ENCODE results near the gene ST13. TPM values are rescaled to one million over a fixed set of nuclear protein-coding genes. Genes with fewer than 3 reads are reported as not detected.

The ST13 gene
- total RNA-seq, 1 experiment from 2014 or later, result 200 TPM

DNA sequence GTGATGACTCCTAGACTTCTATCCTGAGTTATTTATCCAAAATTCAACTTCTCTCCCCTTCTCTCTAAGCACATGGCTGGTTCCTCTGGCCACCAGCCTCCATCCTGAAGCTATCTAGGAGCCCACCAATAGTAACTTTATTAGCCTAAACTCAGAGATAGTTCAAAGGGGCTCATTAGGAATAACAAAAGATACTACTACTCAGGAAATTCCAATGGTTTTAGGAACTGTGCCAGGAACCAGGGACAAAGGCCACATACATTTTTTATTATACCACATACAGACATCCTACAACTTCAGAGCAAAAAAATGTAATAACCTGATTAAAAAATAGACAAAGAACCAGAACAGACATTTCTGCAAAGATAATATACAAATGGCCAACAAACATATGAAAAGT lies 65.2 kb downstream of the ST13 start:
- BruUV-seq (replicated peaks), result no TSS peak
- no peaks in the 10 kb centered on the region for H3K4me1 ChIP-seq (ENCODE audit: control insufficient read depth, insufficient read depth, low read length)
- H3K36me3 ChIP-seq (ENCODE audit: control insufficient read depth, insufficient read depth, low read length), result no peaks in the 10 kb centered on the region; the same call in 1 of the 2 replicates
- ATAC-seq (no peak), DNase-seq (ENCODE audit: low read depth, low spot score) (no peak)
- H3K27ac ChIP-seq (ENCODE audit: low read length), result no peak overlapping the region
- no peaks in the 10 kb centered on the region for H3K27me3 ChIP-seq (ENCODE audit: control insufficient read depth, insufficient read depth, low read length)
- TF ChIP-seq, protein P1, sequence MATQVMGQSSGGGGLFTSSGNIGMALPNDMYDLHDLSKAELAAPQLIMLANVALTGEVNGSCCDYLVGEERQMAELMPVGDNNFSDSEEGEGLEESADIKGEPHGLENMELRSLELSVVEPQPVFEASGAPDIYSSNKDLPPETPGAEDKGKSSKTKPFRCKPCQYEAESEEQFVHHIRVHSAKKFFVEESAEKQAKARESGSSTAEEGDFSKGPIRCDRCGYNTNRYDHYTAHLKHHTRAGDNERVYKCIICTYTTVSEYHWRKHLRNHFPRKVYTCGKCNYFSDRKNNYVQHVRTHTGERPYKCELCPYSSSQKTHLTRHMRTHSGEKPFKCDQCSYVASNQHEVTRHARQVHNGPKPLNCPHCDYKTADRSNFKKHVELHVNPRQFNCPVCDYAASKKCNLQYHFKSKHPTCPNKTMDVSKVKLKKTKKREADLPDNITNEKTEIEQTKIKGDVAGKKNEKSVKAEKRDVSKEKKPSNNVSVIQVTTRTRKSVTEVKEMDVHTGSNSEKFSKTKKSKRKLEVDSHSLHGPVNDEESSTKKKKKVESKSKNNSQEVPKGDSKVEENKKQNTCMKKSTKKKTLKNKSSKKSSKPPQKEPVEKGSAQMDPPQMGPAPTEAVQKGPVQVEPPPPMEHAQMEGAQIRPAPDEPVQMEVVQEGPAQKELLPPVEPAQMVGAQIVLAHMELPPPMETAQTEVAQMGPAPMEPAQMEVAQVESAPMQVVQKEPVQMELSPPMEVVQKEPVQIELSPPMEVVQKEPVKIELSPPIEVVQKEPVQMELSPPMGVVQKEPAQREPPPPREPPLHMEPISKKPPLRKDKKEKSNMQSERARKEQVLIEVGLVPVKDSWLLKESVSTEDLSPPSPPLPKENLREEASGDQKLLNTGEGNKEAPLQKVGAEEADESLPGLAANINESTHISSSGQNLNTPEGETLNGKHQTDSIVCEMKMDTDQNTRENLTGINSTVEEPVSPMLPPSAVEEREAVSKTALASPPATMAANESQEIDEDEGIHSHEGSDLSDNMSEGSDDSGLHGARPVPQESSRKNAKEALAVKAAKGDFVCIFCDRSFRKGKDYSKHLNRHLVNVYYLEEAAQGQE (IDR thresholded peaks at IDR 0.05; ENCODE audit: insufficient read depth in 1 of 2, low read depth in 2 of 2, low read length in 1 of 2), result no peak
- H3K4me3 ChIP-seq (ENCODE audit: low read depth in 2 of 2, low read length in 2 of 2), result no peak overlapping the region
- ChIA-PET CTCF (no interaction called here), POLR2A (no interaction called here)
- in situ Hi-C loops (cut with HindIII; ENCODE audit: low pct_unique_long_range_greater_than_20kb, low sequenced_read_pairs), result no loop called here
- intact Hi-C loops (cut with micrococcal nuclease; ENCODE audit: unreplicated experiment), result no loop called here
- no peaks in the 10 kb centered on the region for H3K9me3 ChIP-seq (ENCODE audit: control insufficient read depth, insufficient read depth, low read depth, low read length)

DNA sequence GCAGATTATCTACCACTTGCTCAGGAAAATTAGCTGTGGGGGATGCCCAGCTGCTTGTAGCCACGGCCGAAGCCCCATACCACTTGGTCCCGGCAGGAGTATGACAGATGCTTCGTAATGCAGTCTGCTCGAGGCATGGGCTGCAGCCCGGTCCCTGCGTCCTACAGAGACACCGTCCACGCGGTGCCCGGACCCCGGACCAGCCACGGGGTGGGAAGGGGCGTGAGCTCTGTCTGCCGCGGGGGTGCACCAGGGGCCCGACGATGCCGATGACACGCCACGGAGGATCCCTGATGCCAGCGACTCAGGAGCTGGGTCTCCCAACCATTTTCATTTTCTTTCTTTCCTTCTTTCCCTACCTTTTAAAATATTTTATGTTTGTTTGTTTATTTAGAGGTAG lies 67.3 kb downstream of the ST13 start:
- ATAC-seq (no peak), DNase-seq (ENCODE audit: low read depth, low spot score) (no peak)
- TF ChIP-seq SIN3A (IDR thresholded peaks at IDR 0.05; ENCODE audit: borderline replicate concordance, insufficient read depth, low read depth, low read length), result no peak
- no peak for TF ChIP-seq POLR2AphosphoS5 (IDR thresholded peaks at IDR 0.05; ENCODE audit: low read depth, low read length)
- TF ChIP-seq, protein P2, sequence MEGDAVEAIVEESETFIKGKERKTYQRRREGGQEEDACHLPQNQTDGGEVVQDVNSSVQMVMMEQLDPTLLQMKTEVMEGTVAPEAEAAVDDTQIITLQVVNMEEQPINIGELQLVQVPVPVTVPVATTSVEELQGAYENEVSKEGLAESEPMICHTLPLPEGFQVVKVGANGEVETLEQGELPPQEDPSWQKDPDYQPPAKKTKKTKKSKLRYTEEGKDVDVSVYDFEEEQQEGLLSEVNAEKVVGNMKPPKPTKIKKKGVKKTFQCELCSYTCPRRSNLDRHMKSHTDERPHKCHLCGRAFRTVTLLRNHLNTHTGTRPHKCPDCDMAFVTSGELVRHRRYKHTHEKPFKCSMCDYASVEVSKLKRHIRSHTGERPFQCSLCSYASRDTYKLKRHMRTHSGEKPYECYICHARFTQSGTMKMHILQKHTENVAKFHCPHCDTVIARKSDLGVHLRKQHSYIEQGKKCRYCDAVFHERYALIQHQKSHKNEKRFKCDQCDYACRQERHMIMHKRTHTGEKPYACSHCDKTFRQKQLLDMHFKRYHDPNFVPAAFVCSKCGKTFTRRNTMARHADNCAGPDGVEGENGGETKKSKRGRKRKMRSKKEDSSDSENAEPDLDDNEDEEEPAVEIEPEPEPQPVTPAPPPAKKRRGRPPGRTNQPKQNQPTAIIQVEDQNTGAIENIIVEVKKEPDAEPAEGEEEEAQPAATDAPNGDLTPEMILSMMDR (IDR thresholded peaks at IDR 0.05), result no peak
- TF ChIP-seq TCF7L2 (IDR thresholded peaks at IDR 0.05; ENCODE audit: low read depth, low read length), result no peak
- no peak overlapping the region for H3K4me3 ChIP-seq (ENCODE audit: low read depth in 2 of 2, low read length in 2 of 2)
- no TSS peak for BruUV-seq (replicated peaks)
- intact Hi-C loops (cut with micrococcal nuclease; ENCODE audit: unreplicated experiment), result no loop called here
- CTCF ChIA-PET, result no interaction called here
- H3K36me3 ChIP-seq (ENCODE audit: control insufficient read depth, insufficient read depth, low read length), result no peaks in the 10 kb centered on the region; the same call in 1 of the 2 replicates
- no peaks in the 10 kb centered on the region for H3K27me3 ChIP-seq (ENCODE audit: control insufficient read depth, insufficient read depth, low read length)
- H3K4me1 ChIP-seq (ENCODE audit: control insufficient read depth, insufficient read depth, low read length), result no peaks in the 10 kb centered on the region
- POLR2A ChIA-PET, result no interaction called here
- H3K27ac ChIP-seq (ENCODE audit: low read length), result no peak overlapping the region
- in situ Hi-C loops (cut with HindIII; ENCODE audit: low pct_unique_long_range_greater_than_20kb, low sequenced_read_pairs), result no loop called here
- H3K9me3 ChIP-seq (ENCODE audit: control insufficient read depth, insufficient read depth, low read depth, low read length), result no peaks in the 10 kb centered on the region

DNA sequence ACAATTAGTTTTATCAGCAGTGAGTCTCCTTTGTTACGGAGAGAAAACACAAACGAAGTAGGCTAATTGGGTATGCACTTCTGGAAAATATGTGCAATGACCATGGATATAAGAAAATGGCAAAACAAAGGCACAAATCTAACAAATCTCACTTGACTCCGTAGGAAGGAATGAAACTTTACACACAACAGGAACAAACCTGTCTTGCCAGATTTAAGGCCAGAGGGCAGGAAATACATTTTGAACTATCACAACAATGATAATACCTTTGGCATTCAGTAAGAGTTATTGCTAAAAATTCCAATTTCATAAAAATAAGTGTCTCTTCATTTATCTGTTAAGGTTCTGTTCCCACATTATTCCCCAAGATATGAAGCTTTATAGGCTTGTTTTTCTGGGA lies 73.9 kb downstream of the ST13 start:
- POLR2A ChIA-PET, result no interaction called here

More for the DNA sequence above, 73.9 kb downstream of the ST13 start:
- DNase-seq (ENCODE audit: low read depth, low spot score), result no peak
- no peak overlapping the region for H3K4me3 ChIP-seq (ENCODE audit: low read depth in 2 of 2, low read length in 2 of 2)
- BruUV-seq (replicated peaks), result no TSS peak
- H3K9me3 ChIP-seq (ENCODE audit: control insufficient read depth, insufficient read depth, low read depth, low read length), result no peaks in the 10 kb centered on the region
- H3K27me3 ChIP-seq (ENCODE audit: control insufficient read depth, insufficient read depth, low read length), result no peaks in the 10 kb centered on the region
- no peak overlapping the region for H3K27ac ChIP-seq (ENCODE audit: low read length)
- in situ Hi-C loops (cut with HindIII; ENCODE audit: low pct_unique_long_range_greater_than_20kb, low sequenced_read_pairs), result no loop called here
- no peak for ATAC-seq
- CTCF ChIA-PET, result no interaction called here
- intact Hi-C loops (cut with micrococcal nuclease; ENCODE audit: unreplicated experiment), result no loop called here
- no peaks in the 10 kb centered on the region for H3K4me1 ChIP-seq (ENCODE audit: control insufficient read depth, insufficient read depth, low read length)
- no peaks in the 10 kb centered on the region; the same call in 1 of the 2 replicates for H3K36me3 ChIP-seq (ENCODE audit: control insufficient read depth, insufficient read depth, low read length)
- TF ChIP-seq POLR2AphosphoS5 (IDR thresholded peaks at IDR 0.05; ENCODE audit: low read depth, low read length) (no peak), SIN3A (IDR thresholded peaks at IDR 0.05; ENCODE audit: borderline replicate concordance, insufficient read depth, low read depth, low read length) (no peak), TCF7L2 (IDR thresholded peaks at IDR 0.05; ENCODE audit: low read depth, low read length) (no peak)
- TF ChIP-seq, protein P2 (IDR thresholded peaks at IDR 0.05), result no peak
- TF ChIP-seq, protein P1 (IDR thresholded peaks at IDR 0.05; ENCODE audit: insufficient read depth in 1 of 2, low read depth in 2 of 2, low read length in 1 of 2), result no peak

Measured in Panc1 (cell line).